IPS-NIHi11 (cell line): Measurements from ENCODE around the gene SEMA3E.

Source experiments
- DNase-seq: peaks from one replicate; pipeline ENCODE4 v3.0.0; 2012; ENCODE audit warnings: mixed read lengths, low spot score

The SEMA3E gene

GRCh38 chr7:83640731-83641537, 8.0 kb downstream of the SEMA3E start:
- peak; percentile 14 for DNase-seq

- DNase-seq, result no peak
These were observed 8.7 kb downstream of the SEMA3E start for GRCh38 chr7:83640240-83640639.

GRCh38 chr7:83633516-83633915, 15.4 kb downstream of the SEMA3E start:
- DNase-seq, result no peak

- DNase-seq, result no peak
These were observed 19.6 kb downstream of the SEMA3E start for GRCh38 chr7:83629117-83629880.

- no peak for DNase-seq
These were observed 31.1 kb downstream of the SEMA3E start for GRCh38 chr7:83617858-83618257.

- no peak for DNase-seq
These were observed 34.8 kb downstream of the SEMA3E start for GRCh38 chr7:83614112-83614511.

- no peak for DNase-seq
These were observed 35.7 kb downstream of the SEMA3E start for GRCh38 chr7:83613232-83613631.

- DNase-seq, result no peak
These were observed 37.2 kb downstream of the SEMA3E start for GRCh38 chr7:83611776-83612175.

- DNase-seq, result no peak
These were observed 38.2 kb downstream of the SEMA3E start for GRCh38 chr7:83610649-83611304.

GRCh38 chr7:83608716-83609115, 40.2 kb downstream of the SEMA3E start:
- DNase-seq, result no peak

- DNase-seq, result no peak
These were observed 45.3 kb downstream of the SEMA3E start for GRCh38 chr7:83603649-83604048.

- no peak for DNase-seq
These were observed 49.8 kb downstream of the SEMA3E start for GRCh38 chr7:83599131-83599530.

- no peak for DNase-seq
These were observed 54.9 kb downstream of the SEMA3E start for GRCh38 chr7:83593921-83594475.

GRCh38 chr7:83588602-83589240, 60.2 kb downstream of the SEMA3E start:
- DNase-seq, result no peak

- no peak for DNase-seq
These were observed 62.7 kb downstream of the SEMA3E start for GRCh38 chr7:83586281-83586680.

- no peak for DNase-seq
These were observed 67.1 kb downstream of the SEMA3E start for GRCh38 chr7:83581667-83582435.

- DNase-seq, result no peak
These were observed 69.2 kb downstream of the SEMA3E start for GRCh38 chr7:83579740-83580139.

GRCh38 chr7:83575436-83575835, 73.5 kb downstream of the SEMA3E start:
- no peak for DNase-seq

- DNase-seq, result no peak
These were observed 74.3 kb downstream of the SEMA3E start for GRCh38 chr7:83574616-83575015.

GRCh38 chr7:83562960-83563359, 86.0 kb downstream of the SEMA3E start:
- DNase-seq, result no peak

- DNase-seq, result no peak
These were observed 86.7 kb downstream of the SEMA3E start for GRCh38 chr7:83562289-83562688.
